ENCODE data around the gene KDM4C. TPM values are rescaled to one million over a fixed set of nuclear protein-coding genes. Genes with fewer than 3 reads are reported as not detected.

Gene KDM4C
- total RNA-seq, 1 experiment from 2014 or later, result 7.1 TPM

GRCh38 chr9:6923086-6923485, 165.3 kb downstream of the KDM4C start:
- no peaks in the 10 kb centered on the region for H3K9me3 ChIP-seq (ENCODE audit: control insufficient read depth, insufficient read depth, low read depth, low read length)
- POLR2A ChIA-PET, result no interaction called here
- CTCF ChIA-PET, result no interaction called here
- intact Hi-C loops (cut with micrococcal nuclease; ENCODE audit: unreplicated experiment) (no loop called here), in situ Hi-C loops (cut with HindIII; ENCODE audit: low pct_unique_long_range_greater_than_20kb, low sequenced_read_pairs) (no loop called here)
- no peaks in the 10 kb centered on the region for H3K4me1 ChIP-seq (ENCODE audit: control insufficient read depth, insufficient read depth, low read length)
- H3K27ac ChIP-seq (ENCODE audit: low read length), result no peak overlapping the region
- H3K27me3 ChIP-seq (ENCODE audit: control insufficient read depth, insufficient read depth, low read length), result no peaks in the 10 kb centered on the region
- H3K4me3 ChIP-seq (ENCODE audit: low read depth in 2 of 2, low read length in 2 of 2), result no peak overlapping the region
- no peak for DNase-seq (ENCODE audit: low read depth, low spot score)
- H3K36me3 ChIP-seq (ENCODE audit: control insufficient read depth, insufficient read depth, low read length), result no peaks in the 10 kb centered on the region
- no peak for ATAC-seq
- TF ChIP-seq REST (IDR thresholded peaks at IDR 0.05; ENCODE audit: insufficient read depth in 1 of 2, low read depth in 2 of 2, low read length in 1 of 2) (no peak), POLR2AphosphoS5 (IDR thresholded peaks at IDR 0.05; ENCODE audit: low read depth, low read length) (no peak), CTCF (IDR thresholded peaks at IDR 0.05) (no peak), SIN3A (IDR thresholded peaks at IDR 0.05; ENCODE audit: borderline replicate concordance, insufficient read depth, low read depth, low read length) (no peak), TCF7L2 (IDR thresholded peaks at IDR 0.05; ENCODE audit: low read depth, low read length) (no peak)
- no TSS peak for BruUV-seq (replicated peaks)

- no peaks in the 10 kb centered on the region for H3K36me3 ChIP-seq (ENCODE audit: control insufficient read depth, insufficient read depth, low read length)
- H3K9me3 ChIP-seq (ENCODE audit: control insufficient read depth, insufficient read depth, low read depth, low read length), result no peaks in the 10 kb centered on the region
- TF ChIP-seq TCF7L2 (IDR thresholded peaks at IDR 0.05; ENCODE audit: low read depth, low read length) (no peak), POLR2AphosphoS5 (IDR thresholded peaks at IDR 0.05; ENCODE audit: low read depth, low read length) (no peak), SIN3A (IDR thresholded peaks at IDR 0.05; ENCODE audit: borderline replicate concordance, insufficient read depth, low read depth, low read length) (no peak), CTCF (IDR thresholded peaks at IDR 0.05) (no peak), REST (IDR thresholded peaks at IDR 0.05; ENCODE audit: insufficient read depth in 1 of 2, low read depth in 2 of 2, low read length in 1 of 2) (no peak)
- no peaks in the 10 kb centered on the region for H3K27me3 ChIP-seq (ENCODE audit: control insufficient read depth, insufficient read depth, low read length)
- intact Hi-C loops (cut with micrococcal nuclease; ENCODE audit: unreplicated experiment) (no loop called here), in situ Hi-C loops (cut with HindIII; ENCODE audit: low pct_unique_long_range_greater_than_20kb, low sequenced_read_pairs) (no loop called here)
- H3K27ac ChIP-seq (ENCODE audit: low read length), result no peak overlapping the region
- H3K4me1 ChIP-seq (ENCODE audit: control insufficient read depth, insufficient read depth, low read length), result no peaks in the 10 kb centered on the region
- H3K4me3 ChIP-seq (ENCODE audit: low read depth in 2 of 2, low read length in 2 of 2), result no peak overlapping the region
- DNase-seq (ENCODE audit: low read depth, low spot score), result no peak
- POLR2A ChIA-PET, result no interaction called here
- no peak for ATAC-seq
- CTCF ChIA-PET, result no interaction called here
- no TSS peak for BruUV-seq (replicated peaks)
These were observed 166.4 kb downstream of the KDM4C start for GRCh38 chr9:6924149-6924548.
